ENCODE results near the gene KCNA1. TPM values are rescaled to one million over a fixed set of nuclear protein-coding genes. Genes with fewer than 3 reads are reported as not detected.

KCNA1 gene
- not detected in 5 replicates for total RNA-seq (2022; extraction: Qiagen RNA extraction)

GRCh38 chr12:4909734-4910501, at the start of gene KCNA1:
Gene KCNA1, plus strand, starts transcription at chr12:4909905. Its CDS starts 1,474 bp downstream, at chr12:4911379.

Other genes starting within 250 kb of the KCNA1 start
- not detected in 5 replicates for gene GALNT8, start 189.5 kb upstream of the KCNA1 start, total RNA-seq (2022; extraction: Qiagen RNA extraction)
- gene KCNA5, start 134.0 kb downstream of the KCNA1 start, total RNA-seq (2022; extraction: Qiagen RNA extraction) = not detected in 5 replicates